Mesenchymal stem cell (in vitro differentiated cells and primary cell): ENCODE measurements around the gene ASTN2.

Experiments
- DNase-seq: peaks from one replicate; pipeline ENCODE4 v3.0.0-alpha.2; 2013
- H2AFZ ChIP-seq: one replicate; pipeline ENCODE4 v1.6.1; 2013; ENCODE audit warnings: low read depth, mild to moderate bottlenecking, control low read depth, inconsistent platforms, low read length, moderate library complexity
- H2AK5ac ChIP-seq: 2 replicates; pipeline ENCODE4 v1.6.1; 2013; ENCODE audit warnings: low read length, moderate library complexity, mild to moderate bottlenecking, inconsistent platforms; ENCODE audit not compliant: severe bottlenecking
- H2BK120ac ChIP-seq: one replicate; pipeline ENCODE4 v1.6.1; 2013; ENCODE audit warnings: low read depth, mild to moderate bottlenecking, inconsistent platforms, low read length, moderate library complexity
- H2BK12ac ChIP-seq, 2 experiments: one replicate each; pipeline ENCODE4 v1.6.1; 2013; ENCODE audit warnings: inconsistent platforms in 2 of 2, low read length in 2 of 2, mild to moderate bottlenecking in 2 of 2, moderate library complexity in 2 of 2, control low read depth in 1 of 2
- H2BK15ac ChIP-seq: one replicate; pipeline ENCODE4 v1.6.1; 2013; ENCODE audit warnings: mild to moderate bottlenecking, low read depth, inconsistent platforms; ENCODE audit not compliant: poor library complexity, severe bottlenecking
- H2BK5ac ChIP-seq: 2 replicates; pipeline ENCODE4 v1.6.1; 2013; ENCODE audit warnings: low read depth, mild to moderate bottlenecking, low read length, control low read depth, inconsistent platforms; ENCODE audit not compliant: poor library complexity, severe bottlenecking
- H3K14ac ChIP-seq, 2 experiments: one replicate each; pipeline ENCODE4 v1.6.1; 2013; ENCODE audit warnings: inconsistent platforms in 2 of 2, low read length in 2 of 2, control low read depth in 1 of 2, mild to moderate bottlenecking in 1 of 2, moderate library complexity in 1 of 2
- H3K18ac ChIP-seq, 2 experiments: one replicate each; pipeline ENCODE4 v1.6.1; 2013; ENCODE audit warnings: inconsistent platforms in 2 of 2, low read length in 2 of 2, control low read depth in 1 of 2, low read depth in 1 of 2, mild to moderate bottlenecking in 1 of 2
- H3K23ac ChIP-seq, 2 experiments: one replicate each; pipeline ENCODE4 v1.6.1; 2013; ENCODE audit warnings: inconsistent platforms in 2 of 2, low read length in 2 of 2, mild to moderate bottlenecking in 2 of 2, moderate library complexity in 2 of 2, control low read depth in 1 of 2
- H3K27ac ChIP-seq: 2 replicates; pipeline ENCODE4 v1.5.1; 2013; ENCODE audit warnings: mild to moderate bottlenecking, moderate library complexity, low read length, control low read depth, inconsistent platforms; ENCODE audit not compliant: poor library complexity, severe bottlenecking
- H3K27me3 ChIP-seq, 2 experiments: 2 replicates each; pipeline versions ENCODE4 v1.6.1 to v1.7.0; 2013; ENCODE audit warnings: low read length in 2 of 2, mild to moderate bottlenecking in 2 of 2, moderate library complexity in 2 of 2, control low read depth in 1 of 2, inconsistent platforms in 1 of 2; ENCODE audit not compliant: control insufficient read depth in 1 of 2, insufficient read depth in 1 of 2
- H3K36me3 ChIP-seq, 2 experiments: 2 replicates each; pipeline versions ENCODE4 v1.6.1 to v1.7.0; 2013; ENCODE audit warnings: low read length in 2 of 2, control low read depth in 1 of 2, inconsistent platforms in 1 of 2, low read depth in 1 of 2, mild to moderate bottlenecking in 1 of 2; ENCODE audit not compliant: insufficient read depth in 2 of 2, control insufficient read depth in 1 of 2
- H3K4ac ChIP-seq, 2 experiments: one replicate each; pipeline ENCODE4 v1.6.1; 2013; ENCODE audit warnings: inconsistent platforms in 2 of 2, low read length in 2 of 2, mild to moderate bottlenecking in 2 of 2, moderate library complexity in 2 of 2, control low read depth in 1 of 2, low read depth in 1 of 2
- H3K4me1 ChIP-seq: 2 replicates; pipeline ENCODE4 v1.6.1; 2013; ENCODE audit warnings: low read depth, low read length, control low read depth; ENCODE audit not compliant: control insufficient read depth, insufficient read depth
- H3K4me2 ChIP-seq: 2 replicates; pipeline ENCODE4 v1.6.1; 2013; ENCODE audit warnings: low read length, mild to moderate bottlenecking, inconsistent platforms; ENCODE audit not compliant: poor library complexity, severe bottlenecking
- H3K4me3 ChIP-seq, 2 experiments: 2 replicates each; pipeline versions ENCODE4 v1.5.1 to v1.7.0; 2013; ENCODE audit warnings: low read length in 2 of 2, mild to moderate bottlenecking in 2 of 2, control low read depth in 1 of 2, low read depth in 1 of 2; ENCODE audit not compliant: insufficient read depth in 1 of 2
- H3K79me1 ChIP-seq: replicated peaks from 2 replicates; pipeline ENCODE4 v1.6.1; 2013; ENCODE audit warnings: mild to moderate bottlenecking, control low read depth, low read length, inconsistent platforms; ENCODE audit not compliant: poor library complexity, severe bottlenecking
- H3K9ac ChIP-seq: 2 replicates; pipeline ENCODE4 v1.7.0; 2013; ENCODE audit warnings: mild to moderate bottlenecking, low read length, moderate library complexity
- H3K9me3 ChIP-seq: 2 replicates; pipeline ENCODE4 v1.7.0; 2013; ENCODE audit warnings: mild to moderate bottlenecking, low read length; ENCODE audit not compliant: control insufficient read depth
- H4K8ac ChIP-seq: one replicate; pipeline ENCODE4 v1.6.1; 2013; ENCODE audit warnings: inconsistent platforms, mild to moderate bottlenecking, low read length, moderate library complexity
- H4K91ac ChIP-seq: one replicate; pipeline ENCODE4 v1.6.1; 2013; ENCODE audit warnings: mild to moderate bottlenecking, low read length, inconsistent platforms
- whole genome bisulfite sequencing: methylation state at CpG from one replicate; pipeline ENCODE4 v1.1.7; 2013; ENCODE audit warnings: mixed read lengths; 5-methylcytosine and 5-hydroxymethylcytosine counted together

ASTN2 gene

DNA sequence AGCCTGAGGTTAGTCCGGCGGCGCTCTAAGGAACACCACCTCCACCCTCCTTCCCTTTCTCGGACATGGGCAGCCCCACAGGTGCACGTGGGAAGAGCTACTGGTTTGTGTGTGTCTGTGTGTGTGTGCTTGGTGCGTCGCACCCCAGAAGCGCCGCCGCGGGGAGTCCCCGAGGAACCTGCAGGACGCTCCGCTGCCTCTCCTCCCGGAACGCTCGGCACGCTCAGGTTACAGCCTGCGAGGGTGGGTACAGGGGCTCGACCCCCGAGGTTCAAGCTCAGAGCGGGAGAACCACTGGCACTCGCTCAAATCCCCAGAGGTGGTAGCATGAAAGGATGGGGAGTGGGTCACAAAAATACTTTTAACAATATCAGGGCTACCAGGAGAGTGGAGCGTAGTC lies 2.0 kb downstream of the ASTN2 start:
- H3K79me1 ChIP-seq = no peaks in the 10 kb centered on the region

DNA sequence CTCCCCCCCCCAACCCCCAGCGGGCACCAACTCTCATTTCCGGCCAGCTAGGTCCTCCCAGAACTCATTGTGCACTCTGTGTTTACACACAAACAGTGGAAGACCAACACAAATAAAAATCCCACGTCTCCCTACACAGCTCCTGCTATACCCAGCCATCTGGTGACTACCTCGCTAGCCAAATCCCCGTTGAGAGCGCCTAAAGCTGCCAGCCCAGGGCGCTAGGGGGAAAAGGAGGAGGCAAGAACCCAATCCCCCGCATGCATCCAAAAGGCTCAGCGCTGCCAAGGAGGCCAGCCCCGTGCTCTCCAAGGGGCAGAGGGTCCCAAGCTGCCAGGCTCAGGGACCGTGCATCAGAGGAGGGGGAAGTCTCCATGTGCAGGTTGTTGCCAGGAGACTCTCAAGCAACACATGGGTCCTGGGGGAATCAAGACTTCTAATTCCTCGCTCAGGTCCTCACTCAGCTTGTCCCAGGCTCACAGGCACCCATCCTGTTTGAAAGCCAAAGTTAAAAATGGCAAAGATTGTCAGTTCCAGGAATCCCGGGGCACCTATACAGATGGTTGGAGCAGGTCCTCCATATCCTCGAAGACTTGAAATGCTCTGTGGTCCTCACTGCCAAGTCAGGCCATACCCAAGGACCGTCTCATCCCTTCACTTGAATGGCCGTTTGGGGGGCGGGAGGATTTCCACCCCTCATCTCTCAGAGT lies 2.7 kb downstream of the ASTN2 start:
- Histone ChIP-seq H3K14ac (no peak overlapping the region), H3K36me3 (no peaks in the 10 kb centered on the region), H3K27ac (no peak overlapping the region), H2BK15ac (no peak overlapping the region), H3K4me3 (no peak overlapping the region), H3K9me3 (no peaks in the 10 kb centered on the region), H3K27me3 (peaks cover 61 to 67% of the 10 kb centered on the region in 2 experiments), H3K4me2 (no peak overlapping the region), H2BK120ac (no peak overlapping the region), H3K4me1 (peaks cover 22% of the 10 kb centered on the region), H2BK5ac (no peak overlapping the region), H2BK12ac (no peak overlapping the region), H2AFZ (no peak overlapping the region), H3K4ac (no peak overlapping the region), H3K18ac (no peak overlapping the region), H4K91ac (no peak overlapping the region), H3K23ac (no peak overlapping the region), H4K8ac (no peak overlapping the region), H3K9ac (no peak overlapping the region), H2AK5ac (no peak overlapping the region), H3K79me1 (no peaks in the 10 kb centered on the region)
- 28% methylated on average over 17 of the region's 17 CpGs for WGBS
- no peak for DNase-seq

More for the DNA sequence above, 2.0 kb downstream of the ASTN2 start:
- no peak overlapping the region for H3K4me3 ChIP-seq
- no peak overlapping the region for H4K91ac ChIP-seq
- H2BK15ac ChIP-seq = no peak overlapping the region
- H3K4ac ChIP-seq = no peak overlapping the region
- H3K27ac ChIP-seq = no peak overlapping the region
- no peak overlapping the region for H3K14ac ChIP-seq
- no peak overlapping the region for H2BK120ac ChIP-seq
- no peak overlapping the region for H3K9ac ChIP-seq
- H3K4me1 ChIP-seq = peaks cover 22% of the 10 kb centered on the region
- no peak overlapping the region for H4K8ac ChIP-seq
- no peak overlapping the region for H3K18ac ChIP-seq
- WGBS = 5% methylated on average over 18 of the region's 24 CpGs
- H3K4me2 ChIP-seq = no peak overlapping the region
- no peak overlapping the region for H2BK5ac ChIP-seq
- H3K36me3 ChIP-seq = no peaks in the 10 kb centered on the region
- H3K27me3 ChIP-seq = peaks cover 68 to 69% of the 10 kb centered on the region in 2 experiments
- no peak overlapping the region for H2AFZ ChIP-seq
- H3K23ac ChIP-seq = no peak overlapping the region
- no peak for DNase-seq
- H3K9me3 ChIP-seq = no peaks in the 10 kb centered on the region
- no peak overlapping the region for H2AK5ac ChIP-seq
- H2BK12ac ChIP-seq = no peak overlapping the region

DNA sequence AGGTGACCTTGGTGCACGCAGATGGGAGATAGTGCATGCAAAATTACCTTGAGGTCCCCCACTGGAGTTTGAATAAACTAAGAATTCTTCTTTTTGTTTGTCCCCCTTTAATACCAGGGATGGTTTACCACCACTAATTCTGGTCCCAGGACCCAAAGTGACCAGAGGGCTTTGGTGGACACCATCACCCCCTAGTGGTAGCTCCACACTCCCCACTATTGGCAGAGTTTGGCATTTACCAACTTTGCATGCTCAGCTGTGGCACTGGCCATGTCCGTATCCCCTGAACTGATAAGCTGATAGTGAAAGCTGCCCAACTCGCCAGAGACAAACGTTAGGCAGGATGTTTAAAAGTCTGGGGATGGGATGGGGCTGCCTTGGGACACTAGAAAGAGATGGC lies 3.3 kb downstream of the ASTN2 start:
- H3K18ac ChIP-seq = no peak overlapping the region
- WGBS = 46% methylated on average over 1 of the region's 4 CpGs
- no peak overlapping the region for H4K91ac ChIP-seq
- no peak overlapping the region for H2AFZ ChIP-seq
- H3K23ac ChIP-seq = no peak overlapping the region
- H3K14ac ChIP-seq = no peak overlapping the region
- H2AK5ac ChIP-seq = no peak overlapping the region
- H3K9me3 ChIP-seq = no peaks in the 10 kb centered on the region
- no peak overlapping the region for H3K4ac ChIP-seq
- no peaks in the 10 kb centered on the region for H3K79me1 ChIP-seq
- no peak overlapping the region for H2BK5ac ChIP-seq
- no peak overlapping the region for H4K8ac ChIP-seq
- no peak overlapping the region for H3K4me2 ChIP-seq
- peak; percentile 37 for DNase-seq
- no peak overlapping the region for H3K9ac ChIP-seq
- no peak overlapping the region for H2BK15ac ChIP-seq
- H2BK120ac ChIP-seq = no peak overlapping the region
- H3K4me3 ChIP-seq = no peak overlapping the region
- H3K36me3 ChIP-seq = no peaks in the 10 kb centered on the region
- H3K27ac ChIP-seq = no peak overlapping the region
- peaks cover 22% of the 10 kb centered on the region for H3K4me1 ChIP-seq
- H2BK12ac ChIP-seq = no peak overlapping the region
- H3K27me3 ChIP-seq = peaks cover 55 to 65% of the 10 kb centered on the region in 2 experiments

DNA sequence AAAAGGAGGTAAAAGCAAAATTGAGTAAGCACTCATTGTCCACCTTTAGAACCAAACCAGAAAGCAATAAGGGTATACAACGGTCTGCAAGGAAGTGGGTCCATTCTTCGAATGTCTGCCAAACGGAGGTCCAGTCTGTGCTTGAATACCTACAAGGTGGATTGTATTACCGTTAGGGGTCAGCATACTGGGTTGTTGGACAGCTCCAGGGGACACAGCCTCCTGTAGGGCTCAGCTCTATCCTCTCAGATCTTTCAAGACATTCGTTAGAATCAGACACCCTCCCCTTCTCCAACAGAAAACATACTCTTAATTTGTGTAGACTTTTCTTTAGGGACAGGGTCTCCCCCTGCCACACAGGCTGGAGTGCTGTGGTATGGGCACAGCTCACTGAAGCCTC lies 5.5 kb downstream of the ASTN2 start:
- Histone ChIP-seq H3K27me3 (peaks cover 43 to 58% of the 10 kb centered on the region in 2 experiments), H3K23ac (no peak overlapping the region), H2BK12ac (no peak overlapping the region), H2AFZ (no peak overlapping the region), H3K18ac (no peak overlapping the region), H3K79me1 (no peaks in the 10 kb centered on the region), H3K4me2 (no peak overlapping the region), H4K91ac (no peak overlapping the region), H2BK15ac (no peak overlapping the region), H3K4me3 (no peak overlapping the region), H3K36me3 (no peaks in the 10 kb centered on the region), H2BK5ac (no peak overlapping the region), H3K27ac (no peak overlapping the region), H3K9ac (no peak overlapping the region), H2AK5ac (no peak overlapping the region), H3K4me1 (peaks cover 11% of the 10 kb centered on the region), H3K14ac (no peak overlapping the region), H4K8ac (no peak overlapping the region), H2BK120ac (no peak overlapping the region), H3K4ac (no peak overlapping the region), H3K9me3 (no peaks in the 10 kb centered on the region)
- WGBS = 58% methylated on average over 5 of the region's 5 CpGs
- no peak for DNase-seq
